Heart left ventricle (tissue), 13 donors: ENCODE measurements around the gene PIP5K1A.

ENCODE experiments used
- POLR2A ChIP-seq, 2 donors: fragments of 450-650 bp; IDR thresholded peaks; one replicate each; pipeline ENCODE4 v1.6.1; 2017; ENCODE audit warnings: antibody characterized with exemption in 2 of 2, mild to moderate bottlenecking in 2 of 2, moderate library complexity in 2 of 2
- TF ChIP-seq, protein P1 (sequence below), 12 donors: fragments of 200-600 bp; sonication (generic) in 4 of 12; IDR thresholded peaks; one replicate each; pipeline versions ENCODE4 v1.5.0 to v1.8.0; 2018 to 2022; ENCODE audit warnings: antibody characterized with exemption in 12 of 12, mild to moderate bottlenecking in 5 of 12
- donor health status: ischemic (EF 13 %, LVEDD 7.1; RV severe dilation, severe dysfunction).
- donor health status: DM: no; HTN: yes; CAD: no.
- donor health status: DM: no; HTN: no; CAD: no.
- donor health status: ischemic (EF 25% LVEDD 6.9; RV normal size, moderate dysfunction).
- donor health status: ischemic (EF 25% LVEDD 5.7; RV mildly dilated, moderate dysfunction).
- donor health status: ischemic (EF 35%, LVEDD 5.7; RV mildly dilated, moderate dysfunction).
- donor health status: nonischemic (EF 11% LVEDD 7.7; RV severe dilation, severe dysfunction).
- donor health status: DM: yes; HTN: yes; CAD: no.
- donor health status: PGD.
- donor health status: ischemic (EF 29% LVEDD 5.4; RV normal size, mild dysfunction).
- donor health status: nonischemic (EF 23%, LVEDD 6.1; RV moderate dilation, normal function).

- no peak for TF ChIP-seq POLR2A (IDR thresholded peaks at IDR 0.05)
- TF ChIP-seq, protein P1, sequence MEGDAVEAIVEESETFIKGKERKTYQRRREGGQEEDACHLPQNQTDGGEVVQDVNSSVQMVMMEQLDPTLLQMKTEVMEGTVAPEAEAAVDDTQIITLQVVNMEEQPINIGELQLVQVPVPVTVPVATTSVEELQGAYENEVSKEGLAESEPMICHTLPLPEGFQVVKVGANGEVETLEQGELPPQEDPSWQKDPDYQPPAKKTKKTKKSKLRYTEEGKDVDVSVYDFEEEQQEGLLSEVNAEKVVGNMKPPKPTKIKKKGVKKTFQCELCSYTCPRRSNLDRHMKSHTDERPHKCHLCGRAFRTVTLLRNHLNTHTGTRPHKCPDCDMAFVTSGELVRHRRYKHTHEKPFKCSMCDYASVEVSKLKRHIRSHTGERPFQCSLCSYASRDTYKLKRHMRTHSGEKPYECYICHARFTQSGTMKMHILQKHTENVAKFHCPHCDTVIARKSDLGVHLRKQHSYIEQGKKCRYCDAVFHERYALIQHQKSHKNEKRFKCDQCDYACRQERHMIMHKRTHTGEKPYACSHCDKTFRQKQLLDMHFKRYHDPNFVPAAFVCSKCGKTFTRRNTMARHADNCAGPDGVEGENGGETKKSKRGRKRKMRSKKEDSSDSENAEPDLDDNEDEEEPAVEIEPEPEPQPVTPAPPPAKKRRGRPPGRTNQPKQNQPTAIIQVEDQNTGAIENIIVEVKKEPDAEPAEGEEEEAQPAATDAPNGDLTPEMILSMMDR (IDR thresholded peaks at IDR 0.05) = peak in 11 of 12 donors; percentile 7 to 50 (median 31)
Observed at GRCh38 chr1:151175863-151176262, 22.5 kb upstream of the PIP5K1A start, which contains the start of gene TMOD4.
